ENCODE data around the gene SDF4.

The SDF4 gene

DNA sequence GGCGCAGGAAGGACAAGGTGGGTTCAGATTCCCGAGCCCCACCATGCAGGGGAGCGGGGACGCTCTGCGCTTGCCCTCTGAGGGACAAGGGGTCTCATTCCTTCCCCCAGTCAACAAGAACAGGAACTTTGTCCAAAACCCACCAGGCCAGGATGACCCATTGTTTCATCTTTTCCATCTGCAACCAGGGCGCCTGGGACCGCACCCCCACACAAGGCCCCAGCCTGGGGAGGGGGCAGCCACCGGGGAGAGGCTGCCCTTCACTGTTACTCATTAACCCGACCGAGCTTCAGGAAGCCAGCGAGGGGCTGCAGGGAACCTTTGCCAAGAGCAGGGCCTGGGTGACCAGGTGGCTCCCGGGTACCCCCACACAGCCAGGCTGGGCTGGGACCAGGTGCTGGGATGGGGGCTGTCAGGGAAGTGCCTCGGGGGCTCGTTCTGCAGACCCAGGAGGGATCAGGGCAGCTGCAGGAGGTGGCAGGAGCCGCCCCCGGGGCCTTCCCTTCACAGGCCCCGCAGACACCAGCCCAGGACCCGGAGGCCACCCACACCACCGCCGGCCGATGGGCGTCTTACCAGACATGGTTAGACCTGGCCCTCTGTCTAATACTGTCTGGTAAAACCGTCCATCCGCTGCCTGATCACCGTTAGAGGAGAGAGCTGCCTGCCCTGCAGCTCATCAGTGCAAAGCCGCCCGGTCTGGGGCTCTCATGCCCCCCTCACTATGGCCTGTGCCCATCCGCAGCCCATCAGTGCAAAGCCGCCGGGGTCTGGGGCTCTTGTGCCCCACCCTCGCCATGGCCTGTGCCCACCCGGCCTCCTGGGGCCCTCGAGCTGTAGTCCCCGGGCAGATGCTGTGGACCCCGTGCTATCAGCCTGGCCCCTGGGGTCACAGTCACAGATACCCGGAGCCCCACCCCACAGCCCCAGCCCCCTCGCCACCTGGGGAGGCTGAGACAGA lies 63.1 kb downstream of the SDF4 start:
- DNase-seq, result no peak

GRCh38 chr1:1167841-1168450 lies 63.9 kb downstream of the SDF4 start:
- no peak for DNase-seq

GRCh38 chr1:1167398-1167821 lies 64.4 kb downstream of the SDF4 start:
- no peak for DNase-seq
